Uterus (tissue), 4 donors: Measurements from ENCODE around the gene C1S. TPM values are rescaled to one million over a fixed set of nuclear protein-coding genes. Genes with fewer than 3 reads are reported as not detected.

Source experiments
- DNase-seq, 2 donors: peaks; one replicate each; pipeline ENCODE4 v3.0.0-alpha.2; 2019 to 2020
- H3K27ac ChIP-seq, 2 donors: fragments of 200-600 bp; sonication (generic); 1 replicate in 1 of 2; 2 replicates in 1 of 2; pipeline ENCODE4 v1.5.1; 2016 to 2018
- H3K27me3 ChIP-seq, 2 donors: fragments of 200-600 bp; sonication (generic); one replicate each; pipeline ENCODE4 v1.5.1; 2018 to 2019; ENCODE audit warnings: control low read depth in 1 of 2
- H3K36me3 ChIP-seq, 2 donors: fragments of 200-600 bp; sonication (generic); one replicate each; pipeline ENCODE4 v1.5.1; 2019; ENCODE audit warnings: control low read depth in 1 of 2
- H3K4me1 ChIP-seq, 2 donors: fragments of 200-600 bp; sonication (generic); one replicate each; pipeline ENCODE4 v1.5.1; 2018 to 2019; ENCODE audit warnings: control low read depth in 1 of 2
- H3K4me3 ChIP-seq, 2 donors: fragments of 200-600 bp; sonication (generic); 1 replicate in 1 of 2; 2 replicates in 1 of 2; pipeline ENCODE4 v1.5.1; 2018 to 2019; ENCODE audit warnings: mild to moderate bottlenecking in 1 of 2
- H3K9me3 ChIP-seq, 2 donors: fragments of 200-600 bp; sonication (generic); one replicate each; pipeline ENCODE4 v1.5.1; 2019; ENCODE audit warnings: control low read depth in 1 of 2
- CTCF ChIP-seq, 4 experiments: fragments of 200-600 bp in 2 of 4; fragments of 450-650 bp in 2 of 4; sonication (generic) in 2 of 4; IDR thresholded peaks; one replicate each; pipeline ENCODE4 v1.5.1; 2016 to 2019; ENCODE audit warnings: antibody characterized with exemption in 4 of 4, mild to moderate bottlenecking in 2 of 4, moderate library complexity in 1 of 4
- POLR2A ChIP-seq, 2 donors: fragments of 450-650 bp; IDR thresholded peaks; one replicate each; pipeline ENCODE4 v1.6.1; 2016; ENCODE audit warnings: antibody characterized with exemption in 2 of 2, mild to moderate bottlenecking in 1 of 2, moderate library complexity in 1 of 2
- intact Hi-C: fragments of 100-400 bp; cut with DNase I; formaldehyde crosslinking; loops from one replicate; pipeline ENCODE4 v1.15.1; 2023; ENCODE audit warnings: low total_unique reads
- total RNA-seq, 4 donors: library from RNA; depleted of rRNA in 3 of 4; stranded (reverse); fragments of >200 nt in 3 of 4; gene quantifications; one replicate each; pipeline versions ENCODE4 v1.1.0 to v1.2.4, GENCODE V29; 2014 to 2023
- donor health status: DM: yes; HTN: yes; CAD: no.

Gene C1S
- total RNA-seq, 4 donors from 2014 or later: 172 to 554 (median 468) TPM

- peaks cover 0 to 6% of the 10 kb centered on the region in 2 donors for H3K4me1 ChIP-seq
- TF ChIP-seq POLR2A (IDR thresholded peaks at IDR 0.05) (no peak), CTCF (IDR thresholded peaks at IDR 0.05) (no peak)
These were observed 2.2 kb upstream of the C1S start for GRCh38 chr12:7058163-7058845.

GRCh38 chr12:7058850-7059395 is 1.6 kb upstream of the C1S start:
- Histone ChIP-seq H3K4me1 (peaks cover 0 to 6% of the 10 kb centered on the region in 2 donors), H3K27ac (peak overlapping the region in 1 of 2 donors; percentile 88), H3K36me3 (no peaks in the 10 kb centered on the region), H3K27me3 (no peaks in the 10 kb centered on the region), H3K9me3 (no peaks in the 10 kb centered on the region), H3K4me3 (no peak overlapping the region)
- no peak for DNase-seq
- intact Hi-C loops: no loop called here
- no peak for TF ChIP-seq POLR2A (IDR thresholded peaks at IDR 0.05)
- no peak for TF ChIP-seq CTCF (IDR thresholded peaks at IDR 0.05)

More at GRCh38 chr12:7058163-7058845, 2.2 kb upstream of the C1S start:
- Histone ChIP-seq H3K4me3 (no peak overlapping the region), H3K9me3 (no peaks in the 10 kb centered on the region), H3K27me3 (no peaks in the 10 kb centered on the region), H3K36me3 (no peaks in the 10 kb centered on the region), H3K27ac (no peak overlapping the region)
- DNase-seq: no peak
- intact Hi-C loops: no loop called here

DNA sequence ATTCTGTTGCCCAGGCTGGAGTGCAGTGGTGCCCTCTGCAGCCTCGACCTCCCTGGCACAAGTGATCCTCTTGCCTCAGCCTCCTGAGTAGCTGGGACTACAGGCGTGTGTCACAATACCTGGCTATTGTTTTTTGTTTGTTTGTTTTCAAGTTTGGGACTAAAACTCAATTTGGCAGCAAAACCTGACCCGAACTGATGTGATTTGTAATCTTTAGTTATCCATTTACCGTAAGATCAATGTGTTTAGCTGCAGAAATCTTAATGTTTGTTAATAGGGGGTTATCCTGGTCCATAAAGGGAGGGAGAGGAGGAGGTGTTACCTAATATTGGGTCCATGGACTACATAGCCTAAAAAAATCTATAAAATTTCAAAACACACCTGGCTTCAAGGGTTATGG is 738 bp upstream of the C1S start:
- no peaks in the 10 kb centered on the region for H3K27me3 ChIP-seq
- intact Hi-C loops: loop anchor here (5.0 kb wide), 1 partner anchor 48 kb away; the partner anchor contains the start of gene C1RL
- no peak overlapping the region for H3K4me3 ChIP-seq
- no peak for TF ChIP-seq POLR2A (IDR thresholded peaks at IDR 0.05)
- TF ChIP-seq CTCF (IDR thresholded peaks at IDR 0.05): no peak
- H3K4me1 ChIP-seq: peaks cover 0 to 6% of the 10 kb centered on the region in 2 donors
- no peaks in the 10 kb centered on the region for H3K36me3 ChIP-seq
- H3K9me3 ChIP-seq: no peaks in the 10 kb centered on the region
- no peak for DNase-seq
- H3K27ac ChIP-seq: peak overlapping the region; percentile 88 to 90

DNA sequence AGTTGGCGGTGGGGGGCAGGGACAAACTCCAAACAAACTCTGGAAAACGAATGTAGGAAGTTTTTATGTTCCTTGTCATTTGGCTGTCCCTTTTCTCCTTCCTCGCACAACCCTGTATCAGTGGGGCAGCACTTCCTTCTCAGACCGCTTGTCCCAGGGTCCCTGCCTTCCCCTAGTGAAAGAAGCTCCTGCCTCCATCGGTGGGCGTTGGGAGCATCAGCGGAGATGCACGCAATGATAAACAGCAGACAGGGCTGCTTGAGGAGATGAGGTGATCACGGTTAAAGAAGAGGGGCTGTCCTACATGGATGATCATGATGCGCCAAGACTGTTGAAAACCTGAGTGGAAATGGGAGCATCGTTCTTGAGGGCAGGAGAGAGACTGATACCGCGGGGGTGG is 620 bp downstream of the C1S start:
- DNase-seq: peak in 1 of 2 donors; percentile 36
- no peaks in the 10 kb centered on the region for H3K27me3 ChIP-seq
- H3K4me3 ChIP-seq: peak overlapping the region; percentile 40 to 49
- peaks cover 0 to 6% of the 10 kb centered on the region in 2 donors for H3K4me1 ChIP-seq
- TF ChIP-seq POLR2A (IDR thresholded peaks at IDR 0.05): no peak
- TF ChIP-seq CTCF (IDR thresholded peaks at IDR 0.05): no peak
- no peaks in the 10 kb centered on the region for H3K36me3 ChIP-seq
- H3K27ac ChIP-seq: peak overlapping the region; percentile 88 to 90
- no peaks in the 10 kb centered on the region for H3K9me3 ChIP-seq
- intact Hi-C loops: loop anchor here (5.0 kb wide), 1 partner anchor 46 kb away; the partner anchor contains the start of gene C1RL

- intact Hi-C loops: loop anchor here (5.0 kb wide), 1 partner anchor 46 kb away; the partner anchor contains the start of gene C1RL
- Histone ChIP-seq H3K36me3 (no peaks in the 10 kb centered on the region), H3K27me3 (no peaks in the 10 kb centered on the region), H3K27ac (peak overlapping the region; percentile 88 to 90), H3K4me3 (peak overlapping the region in 1 of 2 donors; percentile 49), H3K4me1 (peaks cover 0 to 6% of the 10 kb centered on the region in 2 donors), H3K9me3 (no peaks in the 10 kb centered on the region)
- no peak for TF ChIP-seq CTCF (IDR thresholded peaks at IDR 0.05)
- DNase-seq: no peak
These were observed 1.1 kb downstream of the C1S start for GRCh38 chr12:7061596-7061995.
